GM08714 (cell line): Measurements from ENCODE around the gene GNAS.

Experiments used
- H3K4me3 ChIP-seq: fragments of 200-500 bp; sonication (Bioruptor generic); 2 replicates; pipeline ENCODE4 v1.5.1; 2014; ENCODE audit warnings: mild to moderate bottlenecking, low read length, inconsistent platforms
- ZNF274 ChIP-seq: IDR thresholded peaks from 2 replicates; pipeline ENCODE4 v1.6.1; 2012; ENCODE audit warnings: mild to moderate bottlenecking, low read depth, low read length

GNAS gene

GRCh38 chr20:58852543-58853271 is at the start of gene GNAS:
TSS of gene GNAS (plus strand) at chr20:58852716.
- TF ChIP-seq ZNF274, result no peak
- H3K4me3 ChIP-seq, result peak within 1 kb of the TSS; percentile 77; the same call in 1 of the 2 replicates

GRCh38 chr20:58803533-58803932 is 49.0 kb upstream of the GNAS start:
- H3K4me3 ChIP-seq, result no peak overlapping the region
- no peak for TF ChIP-seq ZNF274

GRCh38 chr20:58807801-58808200 is 44.7 kb upstream of the GNAS start:
- no peak overlapping the region for H3K4me3 ChIP-seq
- no peak for TF ChIP-seq ZNF274

- H3K4me3 ChIP-seq, result no peak overlapping the region
- no peak for TF ChIP-seq ZNF274
Observed at GRCh38 chr20:58808271-58809046, 44.1 kb upstream of the GNAS start.

- no peak for TF ChIP-seq ZNF274
- H3K4me3 ChIP-seq, result no peak overlapping the region
Observed at GRCh38 chr20:58810116-58810878, 42.2 kb upstream of the GNAS start.

- TF ChIP-seq ZNF274, result no peak
- no peak overlapping the region for H3K4me3 ChIP-seq
Observed at GRCh38 chr20:58810879-58811250, 41.7 kb upstream of the GNAS start.

- TF ChIP-seq ZNF274, result no peak
- H3K4me3 ChIP-seq, result no peak overlapping the region
Observed at GRCh38 chr20:58811334-58811733, 41.2 kb upstream of the GNAS start.

GRCh38 chr20:58813369-58813768 is 39.1 kb upstream of the GNAS start:
- TF ChIP-seq ZNF274, result no peak

GRCh38 chr20:58815448-58815847 is 37.1 kb upstream of the GNAS start:
- no peak for TF ChIP-seq ZNF274
- no peak overlapping the region for H3K4me3 ChIP-seq

More at GRCh38 chr20:58813369-58813768, 39.1 kb upstream of the GNAS start:
- no peak overlapping the region for H3K4me3 ChIP-seq

- no peak overlapping the region for H3K4me3 ChIP-seq
- TF ChIP-seq ZNF274, result no peak
Observed at GRCh38 chr20:58816051-58816450, 36.5 kb upstream of the GNAS start.

- no peak overlapping the region for H3K4me3 ChIP-seq
- TF ChIP-seq ZNF274, result no peak
Observed at GRCh38 chr20:58816957-58817651, 35.4 kb upstream of the GNAS start.

- no peak overlapping the region for H3K4me3 ChIP-seq
- TF ChIP-seq ZNF274, result no peak
Observed at GRCh38 chr20:58817748-58818147, 34.8 kb upstream of the GNAS start.

- no peak overlapping the region for H3K4me3 ChIP-seq
- TF ChIP-seq ZNF274, result no peak
Observed at GRCh38 chr20:58818586-58819285, 33.8 kb upstream of the GNAS start.
